Measurements from ENCODE around the gene AGRP.

DNA sequence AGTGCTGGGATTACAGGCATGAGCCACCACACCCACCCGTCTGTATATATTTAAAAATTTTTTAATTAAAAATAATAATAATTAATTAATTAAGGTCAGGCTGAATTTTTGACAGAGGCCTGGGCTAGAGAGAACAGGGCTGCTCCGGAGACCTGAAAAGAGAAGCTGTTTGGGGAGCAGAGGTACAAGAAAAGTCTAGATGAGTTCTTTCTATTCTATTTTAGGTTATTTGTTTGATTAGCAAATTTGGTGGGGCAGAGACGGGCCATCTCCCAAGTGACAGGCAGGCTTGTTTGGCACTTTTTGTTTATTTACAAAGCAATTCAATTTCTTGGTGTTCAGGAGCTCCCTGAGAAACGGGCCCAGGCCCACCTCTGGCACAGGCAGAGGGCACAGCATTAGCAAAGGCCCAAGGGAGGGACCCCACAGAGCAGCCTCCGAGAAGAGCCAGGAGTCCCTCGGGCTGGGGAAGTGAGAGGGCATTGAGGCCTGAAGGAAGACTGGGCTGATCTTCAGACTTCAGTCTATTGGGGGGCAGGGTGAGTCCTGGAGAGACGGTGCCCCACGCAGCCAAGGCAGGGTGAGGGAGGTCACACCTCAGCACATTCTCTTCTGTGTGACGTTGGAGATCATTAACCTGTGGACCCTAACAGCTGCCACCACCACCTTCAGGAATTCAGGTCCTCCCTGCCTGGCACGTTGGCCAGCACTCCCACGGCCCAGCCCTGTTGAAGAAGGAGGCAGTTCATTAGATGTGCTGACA lies 34.5 kb upstream of the AGRP start:
- TF ChIP-seq, protein P1, sequence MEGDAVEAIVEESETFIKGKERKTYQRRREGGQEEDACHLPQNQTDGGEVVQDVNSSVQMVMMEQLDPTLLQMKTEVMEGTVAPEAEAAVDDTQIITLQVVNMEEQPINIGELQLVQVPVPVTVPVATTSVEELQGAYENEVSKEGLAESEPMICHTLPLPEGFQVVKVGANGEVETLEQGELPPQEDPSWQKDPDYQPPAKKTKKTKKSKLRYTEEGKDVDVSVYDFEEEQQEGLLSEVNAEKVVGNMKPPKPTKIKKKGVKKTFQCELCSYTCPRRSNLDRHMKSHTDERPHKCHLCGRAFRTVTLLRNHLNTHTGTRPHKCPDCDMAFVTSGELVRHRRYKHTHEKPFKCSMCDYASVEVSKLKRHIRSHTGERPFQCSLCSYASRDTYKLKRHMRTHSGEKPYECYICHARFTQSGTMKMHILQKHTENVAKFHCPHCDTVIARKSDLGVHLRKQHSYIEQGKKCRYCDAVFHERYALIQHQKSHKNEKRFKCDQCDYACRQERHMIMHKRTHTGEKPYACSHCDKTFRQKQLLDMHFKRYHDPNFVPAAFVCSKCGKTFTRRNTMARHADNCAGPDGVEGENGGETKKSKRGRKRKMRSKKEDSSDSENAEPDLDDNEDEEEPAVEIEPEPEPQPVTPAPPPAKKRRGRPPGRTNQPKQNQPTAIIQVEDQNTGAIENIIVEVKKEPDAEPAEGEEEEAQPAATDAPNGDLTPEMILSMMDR (conservative IDR thresholded peaks at IDR 0.05; ENCODE audit: low read length): no peak
- no peak for TF ChIP-seq EZH2phosphoT487 (IDR thresholded peaks at IDR 0.05; ENCODE audit: borderline replicate concordance)
